Panc1 (cell line): Measurements from ENCODE around the gene SPRY1. TPM values are rescaled to one million over a fixed set of nuclear protein-coding genes. Genes with fewer than 3 reads are reported as not detected.
A peak's percentile ranks its signal among the peaks of the same experiment; 100 is the strongest.

Source experiments
- ATAC-seq: fragments of 200-7000 bp; cut with Tn5 transposase; 2 replicates; pipeline ENCODE4 v1.9.1; 2020; ENCODE audit warnings: mild to moderate bottlenecking, moderate library complexity
- BruUV-seq: library from RNA; stranded (reverse); fragments of 400-500 nt; replicated peaks from 2 replicates; lab custom pipeline; 2021; lab: Mats Ljungman, UMichigan
- CTCF ChIA-PET: fragments of 300-600 bp; sonication (Branson Sonifier 250); formaldehyde crosslinking; loops from one replicate; lab custom pipeline; 2022; ENCODE audit warnings: antibody characterized with exemption; lab: Charles Lee
- POLR2A ChIA-PET: fragments of 300-600 bp; sonication (Branson Sonifier 250); formaldehyde crosslinking; loops from one replicate; lab custom pipeline; 2022; ENCODE audit warnings: antibody characterized with exemption; lab: Charles Lee
- DNase-seq: peaks from one replicate; pipeline ENCODE4 v3.0.0-alpha.2; 2010; ENCODE audit warnings: low read depth, low spot score
- H3K27ac ChIP-seq: 2 replicates; pipeline ENCODE4 v1.5.1; 2011; ENCODE audit warnings: mild to moderate bottlenecking, low read length, inconsistent platforms
- H3K27me3 ChIP-seq: fragments of 200-500 bp; sonication (Bioruptor generic); 2 replicates; pipeline ENCODE4 v1.6.0; 2014; ENCODE audit warnings: low read length, inconsistent platforms; ENCODE audit not compliant: control insufficient read depth, insufficient read depth
- H3K36me3 ChIP-seq: fragments of 200-500 bp; sonication (Bioruptor generic); 2 replicates; pipeline ENCODE4 v1.5.1; 2014; ENCODE audit warnings: inconsistent platforms, mild to moderate bottlenecking, low read length, moderate library complexity; ENCODE audit not compliant: control insufficient read depth, insufficient read depth
- H3K4me1 ChIP-seq: 2 replicates; pipeline ENCODE4 v1.5.1; 2011; ENCODE audit warnings: inconsistent platforms, mild to moderate bottlenecking, low read length, moderate library complexity; ENCODE audit not compliant: control insufficient read depth, insufficient read depth
- H3K4me3 ChIP-seq, 2 experiments: 2 replicates each; pipeline ENCODE4 v1.5.1; 2011 to 2012; ENCODE audit warnings: low read depth in 2 of 2, low read length in 2 of 2, mild to moderate bottlenecking in 2 of 2, inconsistent platforms in 1 of 2, moderate library complexity in 1 of 2
- H3K9me3 ChIP-seq: fragments of 200-500 bp; sonication (Bioruptor generic); 2 replicates; pipeline ENCODE4 v1.5.1; 2014; ENCODE audit warnings: low read depth, mild to moderate bottlenecking, inconsistent platforms, low read length, moderate library complexity; ENCODE audit not compliant: control insufficient read depth, insufficient read depth
- CTCF ChIP-seq: fragments of 450-650 bp; IDR thresholded peaks from 2 replicates; pipeline ENCODE4 v1.5.1; 2017; ENCODE audit warnings: mild to moderate bottlenecking
- POLR2AphosphoS5 ChIP-seq: IDR thresholded peaks from 2 replicates; pipeline ENCODE4 v1.6.1; 2012; ENCODE audit warnings: mild to moderate bottlenecking, low read depth, low read length, moderate library complexity
- REST ChIP-seq, 2 experiments: IDR thresholded peaks; 2 replicates each; pipeline ENCODE4 v1.6.1; 2011 to 2012; ENCODE audit warnings: low read depth in 2 of 2, control low read depth in 1 of 2, low read length in 1 of 2, mild to moderate bottlenecking in 1 of 2, moderate library complexity in 1 of 2; ENCODE audit not compliant: insufficient read depth in 1 of 2
- SIN3A ChIP-seq: IDR thresholded peaks from 2 replicates; pipeline ENCODE4 v1.6.1; 2012; ENCODE audit warnings: low read depth, mild to moderate bottlenecking, low read length, moderate library complexity, borderline replicate concordance; ENCODE audit not compliant: insufficient read depth
- TCF7L2 ChIP-seq: IDR thresholded peaks from 2 replicates; pipeline ENCODE4 v1.6.1; 2011; ENCODE audit warnings: mild to moderate bottlenecking, low read depth, low read length, inconsistent platforms
- in situ Hi-C: cut with HindIII; loops from 2 replicates; pipeline ENCODE4 v1.10.0; 2016; ENCODE audit warnings: low sequenced_read_pairs, low pct_unique_long_range_greater_than_20kb
- intact Hi-C: fragments of 100-400 bp; cut with micrococcal nuclease; formaldehyde crosslinking; loops from one replicate; pipeline ENCODE4 v1.10.0; 2022; ENCODE audit not compliant: unreplicated experiment
- total RNA-seq: library from RNA; stranded (reverse); gene quantifications from one replicate; pipeline ENCODE4 v1.2.1, GENCODE V29; 2021; ENCODE audit not compliant: unreplicated experiment

Gene SPRY1
- total RNA-seq, 1 experiment from 2014 or later = 77.8 TPM

GRCh38 chr4:123433976-123434375 lies 37.4 kb downstream of the SPRY1 start:
- ChIA-PET CTCF (no interaction called here), POLR2A (no interaction called here)
- DNase-seq (no peak), ATAC-seq (no peak)
- no peak overlapping the region for H3K4me3 ChIP-seq
- intact Hi-C loops (no loop called here), in situ Hi-C loops (no loop called here)
- TF ChIP-seq POLR2AphosphoS5 (no peak), REST (IDR thresholded peaks at IDR 0.05; ENCODE audit: insufficient read depth in 1 of 2, low read depth in 2 of 2, low read length in 1 of 2) (no peak), CTCF (no peak), SIN3A (no peak), TCF7L2 (no peak)
- BruUV-seq = no TSS peak
- H3K36me3 ChIP-seq = no peaks in the 10 kb centered on the region
- no peaks in the 10 kb centered on the region for H3K27me3 ChIP-seq
- 0 out of 2 replicates have a peak, but pooled peaks cover 2% of the 10 kb centered on the region for H3K9me3 ChIP-seq
- H3K4me1 ChIP-seq = peaks cover 6% of the 10 kb centered on the region; the same call in 1 of the 2 replicates
- H3K27ac ChIP-seq = peak overlapping the region; percentile 66; the same call in 1 of the 2 replicates

GRCh38 chr4:123435246-123436113 lies 38.9 kb downstream of the SPRY1 start:
- CTCF ChIA-PET = no interaction called here
- H3K4me3 ChIP-seq = no peak overlapping the region
- H3K27ac ChIP-seq = peak overlapping the region; percentile 84; the same call in 1 of the 2 replicates
- DNase-seq = no peak
- in situ Hi-C loops = no loop called here
- TF ChIP-seq REST (IDR thresholded peaks at IDR 0.05; ENCODE audit: insufficient read depth in 1 of 2, low read depth in 2 of 2, low read length in 1 of 2) = no peak
- TF ChIP-seq TCF7L2 = no peak
- no peak for TF ChIP-seq SIN3A
- TF ChIP-seq CTCF = no peak
- no peak for TF ChIP-seq POLR2AphosphoS5
- intact Hi-C loops = no loop called here
- no TSS peak for BruUV-seq
- no peaks in the 10 kb centered on the region for H3K27me3 ChIP-seq
- no peak for ATAC-seq
- no peaks in the 10 kb centered on the region for H3K36me3 ChIP-seq
- peaks cover 6% of the 10 kb centered on the region; the same call in 1 of the 2 replicates for H3K4me1 ChIP-seq
- POLR2A ChIA-PET = no interaction called here
- H3K9me3 ChIP-seq = 0 out of 2 replicates have a peak, but pooled peaks cover 2% of the 10 kb centered on the region
